ENCODE measurements around the gene ACTRT2. TPM values are rescaled to one million over a fixed set of nuclear protein-coding genes. Genes with fewer than 3 reads are reported as not detected.

The ACTRT2 gene
- total RNA-seq, 1 experiment from 2014 or later, result not detected

- no peak overlapping the region for H3K27ac Mint-ChIP-seq
- no peak overlapping the region for H3T11ph ChIP-seq (ENCODE audit: low read length)
- peaks cover 69% of the 10 kb centered on the region for H3K27me3 ChIP-seq (ENCODE audit: insufficient read depth, low read length)
- H3K4me1 Mint-ChIP-seq, result peaks cover 5 to 18% of the 10 kb centered on the region in 2 experiments
- H3K9ac ChIP-seq (ENCODE audit: extremely low read depth, insufficient read length, low read length), result no peak overlapping the region
- no peak overlapping the region for H3K4me3 Mint-ChIP-seq
- no peak overlapping the region for H3K27ac ChIP-seq (ENCODE audit: insufficient read length, low read depth, low read length)
- H3K9me3 ChIP-seq (ENCODE audit: control insufficient read depth, low read depth, low read length), result no peaks in the 10 kb centered on the region
- no peak overlapping the region for H4K5ac ChIP-seq (ENCODE audit: insufficient read length, low read depth, low read length)
- no peak overlapping the region for H4K91ac ChIP-seq (ENCODE audit: insufficient read length, low read depth, low read length)
- H3K23me2 ChIP-seq (ENCODE audit: insufficient read length, low read depth, low read length, poor library complexity, severe bottlenecking), result peaks cover 15% of the 10 kb centered on the region
- H3K4ac ChIP-seq (ENCODE audit: low read depth, low read length), result no peak overlapping the region
- H2AFZ ChIP-seq (ENCODE audit: low read length), result no peak overlapping the region
- H3K4me1 ChIP-seq (ENCODE audit: insufficient read depth, low read length), result no peaks in the 10 kb centered on the region
- H4K20me1 ChIP-seq (ENCODE audit: control insufficient read depth, insufficient read depth, insufficient read length), result no peaks in the 10 kb centered on the region
- no peak overlapping the region for H2AK5ac ChIP-seq (ENCODE audit: insufficient read length, low read length)
- no peak overlapping the region for H2BK5ac ChIP-seq (ENCODE audit: insufficient read length, low read length)
- H2BK12ac ChIP-seq (ENCODE audit: insufficient read length, low read depth, low read length), result no peak overlapping the region
- H2BK15ac ChIP-seq (ENCODE audit: low read depth, low read length), result no peak overlapping the region
- no peak overlapping the region for H2BK120ac ChIP-seq (ENCODE audit: low read depth, low read length, poor library complexity, severe bottlenecking)
- no peak overlapping the region for H3K18ac ChIP-seq (ENCODE audit: insufficient read length, low read depth, low read length)
- H3K56ac ChIP-seq (ENCODE audit: insufficient read length, low read depth, low read length), result no peak overlapping the region
- no peak for DNase-seq
- no peaks in the 10 kb centered on the region for H3K79me1 ChIP-seq (ENCODE audit: insufficient read depth, low read depth, low read length, poor library complexity, severe bottlenecking)
- H3K14ac ChIP-seq (ENCODE audit: insufficient read depth, low read length), result no peak overlapping the region
- no peak overlapping the region for H3K23ac ChIP-seq (ENCODE audit: insufficient read length, low read depth, low read length)
- H3K27me3 Mint-ChIP-seq (ENCODE audit: low read depth), result peaks cover 87% of the 10 kb centered on the region
- no peaks in the 10 kb centered on the region for H3K36me3 Mint-ChIP-seq (ENCODE audit: insufficient read depth in 1 of 3, low read depth in 3 of 3)
- H3K4me2 ChIP-seq (ENCODE audit: insufficient read depth, insufficient read length, low read length), result no peak overlapping the region
- no peaks in the 10 kb centered on the region for H3K9me3 Mint-ChIP-seq
- WGBS (ENCODE audit: extremely low coverage, insufficient read length, low lambda C conversion rate), result no CpG with 5 or more reads among the region's 8 CpGs
- TF ChIP-seq, protein P1, sequence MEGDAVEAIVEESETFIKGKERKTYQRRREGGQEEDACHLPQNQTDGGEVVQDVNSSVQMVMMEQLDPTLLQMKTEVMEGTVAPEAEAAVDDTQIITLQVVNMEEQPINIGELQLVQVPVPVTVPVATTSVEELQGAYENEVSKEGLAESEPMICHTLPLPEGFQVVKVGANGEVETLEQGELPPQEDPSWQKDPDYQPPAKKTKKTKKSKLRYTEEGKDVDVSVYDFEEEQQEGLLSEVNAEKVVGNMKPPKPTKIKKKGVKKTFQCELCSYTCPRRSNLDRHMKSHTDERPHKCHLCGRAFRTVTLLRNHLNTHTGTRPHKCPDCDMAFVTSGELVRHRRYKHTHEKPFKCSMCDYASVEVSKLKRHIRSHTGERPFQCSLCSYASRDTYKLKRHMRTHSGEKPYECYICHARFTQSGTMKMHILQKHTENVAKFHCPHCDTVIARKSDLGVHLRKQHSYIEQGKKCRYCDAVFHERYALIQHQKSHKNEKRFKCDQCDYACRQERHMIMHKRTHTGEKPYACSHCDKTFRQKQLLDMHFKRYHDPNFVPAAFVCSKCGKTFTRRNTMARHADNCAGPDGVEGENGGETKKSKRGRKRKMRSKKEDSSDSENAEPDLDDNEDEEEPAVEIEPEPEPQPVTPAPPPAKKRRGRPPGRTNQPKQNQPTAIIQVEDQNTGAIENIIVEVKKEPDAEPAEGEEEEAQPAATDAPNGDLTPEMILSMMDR (conservative IDR thresholded peaks at IDR 0.05), result no peak
- no peak overlapping the region for H4K8ac ChIP-seq (replicated peaks; ENCODE audit: insufficient read length, low read depth, low read length)
- H3K79me2 ChIP-seq (ENCODE audit: insufficient read depth, low read length), result no peaks in the 10 kb centered on the region
- no peak overlapping the region for H2BK20ac ChIP-seq (ENCODE audit: low read depth, low read length, poor library complexity, severe bottlenecking)
Measured at GRCh38 chr1:3065396-3065795, 44.1 kb downstream of the ACTRT2 start.
